GM19467 (cell line): Measurements from ENCODE around the gene DCTN5.

Source experiments
- ATAC-seq: cut with Tn5 transposase; IDR thresholded peaks from one replicate; pipeline ENCODE4 v1.9.1; 2021; ENCODE audit warnings: mild to moderate bottlenecking, moderate library complexity; ENCODE audit not compliant: unreplicated experiment

The DCTN5 gene

DNA sequence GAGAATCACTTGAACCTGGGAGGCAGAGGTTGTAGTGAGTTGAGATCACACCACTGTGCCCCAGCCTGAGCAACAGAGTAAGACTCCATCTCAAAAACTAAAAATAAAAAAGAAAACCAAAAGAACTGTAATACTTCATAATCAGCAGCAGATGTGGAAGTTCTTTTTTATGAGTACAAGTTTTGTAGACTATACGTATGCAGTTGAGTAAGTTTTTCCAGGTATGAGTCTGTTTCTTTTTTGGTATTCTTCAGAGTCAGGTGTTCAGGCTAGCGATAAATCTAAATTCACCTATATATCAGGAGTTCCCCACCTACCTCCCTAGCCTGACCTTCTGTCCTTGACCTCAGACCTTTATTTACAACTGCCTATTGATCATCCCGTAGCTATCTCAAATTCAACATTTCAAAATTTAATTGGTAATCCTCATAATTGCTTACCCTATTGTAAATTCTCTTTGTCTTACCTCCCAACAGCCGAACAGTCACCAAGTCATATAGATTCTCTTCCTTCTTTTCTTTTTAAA lies 10.7 kb downstream of the DCTN5 start:
- ATAC-seq, result no peak

DNA sequence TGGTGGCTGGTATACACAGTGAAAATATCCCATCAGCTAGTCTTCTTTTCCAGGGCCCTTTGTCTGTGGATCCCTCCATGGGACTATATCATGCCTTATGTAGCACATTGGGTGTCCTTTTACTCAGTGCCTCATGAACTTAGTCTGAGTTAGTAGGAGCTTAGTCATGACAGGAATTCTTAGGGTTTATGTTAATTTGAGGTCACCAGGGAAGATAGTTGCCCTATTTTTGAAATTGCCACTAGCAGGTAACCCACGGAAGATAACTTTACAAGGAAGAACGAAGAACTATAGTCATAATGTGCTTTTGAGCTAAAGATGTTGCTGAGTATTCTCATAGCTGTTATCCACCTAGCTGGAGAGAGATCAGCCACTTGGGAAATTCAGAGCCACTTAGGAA lies 22.7 kb downstream of the DCTN5 start:
- ATAC-seq, result no peak

- ATAC-seq, result no peak
Measured at GRCh38 chr16:23666571-23667354, 25.5 kb downstream of the DCTN5 start.

GRCh38 chr16:23667355-23667659 lies 26.0 kb downstream of the DCTN5 start:
- ATAC-seq, result no peak

- no peak for ATAC-seq
Measured at GRCh38 chr16:23668225-23668624, 27.0 kb downstream of the DCTN5 start.

GRCh38 chr16:23668873-23669272 lies 27.6 kb downstream of the DCTN5 start:
- no peak for ATAC-seq

DNA sequence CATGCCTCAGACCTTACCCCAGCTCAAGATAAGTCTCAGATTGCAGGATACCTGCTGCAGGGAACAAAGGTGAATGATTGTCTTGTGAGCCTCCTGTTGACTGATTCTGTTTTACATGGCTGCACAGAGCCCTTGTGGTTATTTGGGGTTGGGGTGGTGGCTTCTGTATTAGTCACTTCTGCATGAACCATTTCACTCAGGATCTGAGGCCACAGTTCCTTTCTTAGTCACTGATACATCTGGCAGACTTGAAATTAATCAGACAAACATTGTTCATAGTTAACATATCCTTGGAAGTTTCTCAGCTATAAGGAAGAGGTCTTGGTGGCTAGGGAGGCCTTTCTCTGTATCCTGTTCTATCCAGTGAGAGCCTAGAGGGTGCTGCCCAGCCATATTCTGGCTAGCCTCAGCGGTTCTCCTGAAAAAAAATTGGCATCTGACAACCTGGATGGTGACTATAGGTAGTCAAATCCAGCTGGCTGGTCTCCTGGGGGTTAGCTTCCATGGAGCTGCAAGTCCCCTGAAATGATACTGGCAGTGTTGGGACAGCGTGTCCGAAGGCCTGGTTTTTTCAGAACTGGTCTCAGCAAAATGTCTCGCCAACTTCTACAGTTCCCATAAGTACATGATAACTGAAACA lies 29.0 kb downstream of the DCTN5 start:
- peak; percentile 84 for ATAC-seq

DNA sequence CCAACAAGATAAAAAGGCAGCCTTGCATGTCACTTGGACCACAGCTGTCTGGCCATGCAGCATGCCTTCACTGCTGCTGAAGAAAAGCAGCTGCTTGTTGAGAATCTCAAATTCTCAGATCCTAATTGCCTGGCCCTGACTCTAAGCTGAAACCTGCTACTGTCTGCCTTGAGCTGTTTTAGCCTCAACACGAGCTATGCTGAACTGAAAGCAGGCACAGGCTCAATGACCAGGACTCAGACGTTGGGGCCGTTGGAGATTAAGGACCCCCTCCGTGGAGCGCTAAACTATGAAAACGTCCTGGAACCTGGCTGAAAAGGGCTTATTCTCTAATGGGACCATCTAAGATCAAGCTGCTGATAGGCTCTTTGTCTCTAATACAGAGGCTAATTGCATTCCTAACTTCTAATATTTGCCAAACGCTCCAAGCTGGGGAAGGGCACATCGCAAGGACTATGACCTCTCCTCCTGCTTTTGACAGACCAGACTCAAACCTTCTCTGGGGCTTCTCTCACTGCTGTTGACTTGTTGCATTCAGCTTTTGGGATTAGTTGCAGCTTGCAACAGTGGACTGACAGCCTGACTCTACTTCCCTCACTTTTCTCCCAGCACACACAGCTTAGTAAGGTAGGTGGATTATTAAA lies 32.8 kb downstream of the DCTN5 start:
- ATAC-seq, result no peak

DNA sequence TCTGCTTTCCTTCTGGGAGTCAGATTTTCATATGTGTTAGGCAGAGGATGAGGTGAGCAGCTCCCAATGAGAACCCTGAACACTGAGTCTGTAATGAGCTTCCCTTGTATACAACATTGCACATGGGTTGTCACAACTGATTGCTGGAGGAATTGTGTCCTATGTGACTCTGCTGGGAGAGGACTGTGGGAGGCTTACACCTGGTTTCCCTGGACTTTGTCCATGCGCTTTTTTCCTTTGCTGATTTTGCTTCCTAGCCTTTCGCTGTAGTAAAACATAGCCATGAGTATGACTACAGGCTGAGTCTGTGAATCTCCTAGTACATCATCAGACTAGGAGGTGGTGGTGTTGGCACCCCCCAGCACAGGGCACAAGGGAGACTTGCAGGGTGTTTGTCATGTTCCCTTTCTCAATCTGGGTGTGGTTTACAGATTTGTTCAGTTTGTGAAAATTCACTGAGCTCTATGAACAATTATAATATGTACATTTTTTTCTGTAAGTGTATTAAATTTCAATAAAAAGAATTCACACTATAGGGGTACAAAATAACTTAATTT lies 35.7 kb downstream of the DCTN5 start:
- ATAC-seq, result no peak

GRCh38 chr16:23678430-23679273 lies 37.4 kb downstream of the DCTN5 start, which contains the start of gene PLK1:
Gene PLK1, plus strand, starts transcription at chr16:23678889. Its CDS starts 44 bp downstream, at chr16:23678933.
- ATAC-seq, result peak; percentile 77

GRCh38 chr16:23679274-23679985 lies 38.2 kb downstream of the DCTN5 start:
- ATAC-seq, result no peak

GRCh38 chr16:23679986-23680336 lies 38.7 kb downstream of the DCTN5 start:
- no peak for ATAC-seq

DNA sequence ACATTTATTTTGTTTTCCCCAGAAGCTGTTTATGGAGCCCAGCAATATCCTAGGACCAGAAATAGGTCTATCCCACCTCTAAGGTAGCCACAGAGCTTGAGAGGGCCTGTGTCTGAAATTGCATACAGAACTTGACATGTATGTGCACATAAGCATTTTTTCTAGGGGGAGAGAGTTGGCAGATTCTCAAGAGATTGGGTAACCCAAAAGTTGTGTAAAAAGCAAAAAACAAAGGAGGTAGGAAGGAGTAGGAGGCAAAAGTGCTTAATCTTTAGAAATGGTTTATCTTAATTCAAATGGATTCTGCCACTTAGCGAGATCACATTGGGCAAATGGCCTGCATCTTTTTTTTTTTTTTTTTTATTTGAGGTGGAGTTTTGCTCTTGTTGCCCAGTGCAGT lies 40.9 kb downstream of the DCTN5 start:
- no peak for ATAC-seq

- ATAC-seq, result no peak
Measured at GRCh38 chr16:23683487-23683886, 42.2 kb downstream of the DCTN5 start.

- ATAC-seq, result no peak
Measured at GRCh38 chr16:23687034-23687808, 46.0 kb downstream of the DCTN5 start.

- no peak for ATAC-seq
Measured at GRCh38 chr16:23689442-23690187, 48.3 kb downstream of the DCTN5 start.

DNA sequence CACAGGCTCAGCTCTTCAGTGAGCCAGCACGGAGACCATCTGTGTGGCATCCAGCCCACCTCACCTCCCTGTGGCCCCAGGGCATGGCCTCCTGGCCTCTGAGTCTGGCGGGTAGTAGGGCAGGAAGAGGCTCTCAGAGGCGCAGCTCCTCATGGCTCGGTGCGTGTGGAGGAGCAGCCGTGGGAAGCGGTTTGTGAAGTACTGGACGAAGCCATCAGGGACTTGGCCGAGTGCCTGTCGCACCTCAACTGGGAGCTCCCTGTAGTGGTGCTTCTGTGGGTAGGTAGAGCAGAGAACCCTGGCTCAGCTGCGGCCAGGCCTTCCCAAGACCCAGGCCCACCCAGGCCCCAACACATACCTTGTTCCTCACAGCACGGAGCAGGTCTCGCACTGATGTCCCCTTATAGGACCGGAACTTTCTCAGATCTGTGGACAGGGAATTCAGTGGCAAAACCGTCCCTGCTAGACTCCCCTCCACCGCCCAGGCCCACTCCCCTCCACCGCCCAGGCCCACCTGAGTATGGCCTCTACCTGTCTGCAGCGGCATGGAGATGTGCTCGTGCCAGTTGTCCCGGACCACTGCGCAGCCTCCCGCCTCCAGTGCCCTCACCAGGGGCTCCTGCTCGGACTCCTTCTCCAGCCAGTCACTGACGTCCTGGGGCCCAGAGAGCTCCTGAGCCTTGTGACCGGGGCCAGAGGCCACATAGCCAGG lies 49.7 kb downstream of the DCTN5 start:
- no peak for ATAC-seq
